B cell (primary cell): ENCODE results near the gene IL4R.

Experiments used
- EZH2 ChIP-seq: IDR thresholded peaks from 2 replicates; pipeline ENCODE4 v1.6.1; 2012; ENCODE audit warnings: borderline replicate concordance, low read depth, mild to moderate bottlenecking, moderate library complexity, low read length; ENCODE audit not compliant: insufficient read depth, poor library complexity, severe bottlenecking
- TF ChIP-seq, protein P1 (sequence below): fragments of 200-600 bp; IDR thresholded peaks from one replicate; pipeline ENCODE4 v1.8.0; 2022; ENCODE audit warnings: antibody characterized with exemption, mild to moderate bottlenecking

- TF ChIP-seq, protein P1, sequence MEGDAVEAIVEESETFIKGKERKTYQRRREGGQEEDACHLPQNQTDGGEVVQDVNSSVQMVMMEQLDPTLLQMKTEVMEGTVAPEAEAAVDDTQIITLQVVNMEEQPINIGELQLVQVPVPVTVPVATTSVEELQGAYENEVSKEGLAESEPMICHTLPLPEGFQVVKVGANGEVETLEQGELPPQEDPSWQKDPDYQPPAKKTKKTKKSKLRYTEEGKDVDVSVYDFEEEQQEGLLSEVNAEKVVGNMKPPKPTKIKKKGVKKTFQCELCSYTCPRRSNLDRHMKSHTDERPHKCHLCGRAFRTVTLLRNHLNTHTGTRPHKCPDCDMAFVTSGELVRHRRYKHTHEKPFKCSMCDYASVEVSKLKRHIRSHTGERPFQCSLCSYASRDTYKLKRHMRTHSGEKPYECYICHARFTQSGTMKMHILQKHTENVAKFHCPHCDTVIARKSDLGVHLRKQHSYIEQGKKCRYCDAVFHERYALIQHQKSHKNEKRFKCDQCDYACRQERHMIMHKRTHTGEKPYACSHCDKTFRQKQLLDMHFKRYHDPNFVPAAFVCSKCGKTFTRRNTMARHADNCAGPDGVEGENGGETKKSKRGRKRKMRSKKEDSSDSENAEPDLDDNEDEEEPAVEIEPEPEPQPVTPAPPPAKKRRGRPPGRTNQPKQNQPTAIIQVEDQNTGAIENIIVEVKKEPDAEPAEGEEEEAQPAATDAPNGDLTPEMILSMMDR: no peak
- no peak for TF ChIP-seq EZH2
Observed at GRCh38 chr16:27318392-27319256, 4.8 kb downstream of the IL4R start.
